Stimulated activated CD8-positive, alpha-beta memory T cell treated with anti-CD3 and anti-CD28 coated beads, Interleukin-15, amount 100 ng/mL, for 4 hours (primary cell): ENCODE results near the gene AGBL3.
"Not testable (repeated sequence)": the region's sequence is repeated elsewhere in the genome, so short reads cannot be mapped to it uniquely, and the experiment has no call there.

ENCODE experiments used
- DNase-seq, 2 donors: peaks; one replicate each; pipeline ENCODE4 v3.0.0-alpha.2; 2020; ENCODE audit warnings: low read depth in 2 of 2

The AGBL3 gene

GRCh38 chr7:134963036-134963435 lies 23.3 kb upstream of the AGBL3 start:
- DNase-seq, result no peak

DNA sequence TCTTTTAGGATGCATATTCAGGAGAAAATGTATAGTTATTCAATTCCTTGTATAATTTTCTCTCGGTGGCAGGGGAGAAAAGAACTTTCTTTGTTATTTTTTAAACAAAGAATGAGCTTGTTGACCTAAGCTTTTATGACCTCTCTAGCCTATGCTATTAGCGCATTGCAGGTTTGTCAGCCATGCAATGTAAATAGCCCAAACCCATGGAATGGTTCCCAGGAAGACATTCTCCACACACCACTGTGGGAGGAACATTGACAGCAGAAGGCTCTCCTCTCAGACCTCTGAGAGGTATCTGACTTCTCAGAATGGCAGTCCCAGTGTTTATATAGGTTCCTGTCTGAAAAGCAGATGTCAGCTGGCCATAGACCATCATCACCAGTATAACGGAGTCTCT lies 19.6 kb upstream of the AGBL3 start:
- DNase-seq, result no peak

DNA sequence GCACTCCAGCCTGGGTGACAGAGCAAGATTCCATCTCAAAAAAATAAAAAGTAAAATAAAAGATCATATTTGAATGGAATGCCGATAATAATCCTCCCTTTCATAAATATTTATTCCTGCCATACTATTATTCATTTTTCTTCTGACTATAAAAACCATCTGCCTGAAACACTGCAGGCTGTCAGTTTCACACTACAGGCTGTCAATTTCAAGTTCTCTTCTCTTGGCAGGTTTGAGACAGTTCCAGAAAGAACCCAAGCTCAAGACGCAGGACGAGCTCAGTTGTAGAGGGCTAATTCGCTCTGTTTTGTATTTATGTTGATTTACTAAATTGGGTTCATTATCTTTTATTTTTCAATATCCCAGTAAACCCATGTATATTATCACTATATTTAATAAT lies 18.2 kb upstream of the AGBL3 start:
- no peak for DNase-seq

DNA sequence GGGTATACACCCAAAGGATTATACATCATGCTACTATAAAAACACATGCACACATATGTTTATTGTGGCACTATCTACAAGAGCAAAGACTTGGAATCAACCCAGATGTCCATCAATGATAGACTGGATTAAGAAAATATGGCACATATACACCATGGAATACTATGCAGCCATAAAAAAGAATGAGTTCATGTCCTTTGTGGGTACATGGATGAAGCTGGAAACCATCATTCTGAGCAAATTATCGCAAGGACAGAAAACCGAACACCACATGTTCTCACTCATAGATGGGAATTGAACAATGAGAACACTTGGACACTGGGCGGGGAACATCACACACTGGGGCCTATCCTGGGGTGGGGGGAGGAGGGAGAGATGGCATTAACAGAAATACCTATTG lies 4.7 kb upstream of the AGBL3 start:
- not testable (repeated sequence) for DNase-seq

DNA sequence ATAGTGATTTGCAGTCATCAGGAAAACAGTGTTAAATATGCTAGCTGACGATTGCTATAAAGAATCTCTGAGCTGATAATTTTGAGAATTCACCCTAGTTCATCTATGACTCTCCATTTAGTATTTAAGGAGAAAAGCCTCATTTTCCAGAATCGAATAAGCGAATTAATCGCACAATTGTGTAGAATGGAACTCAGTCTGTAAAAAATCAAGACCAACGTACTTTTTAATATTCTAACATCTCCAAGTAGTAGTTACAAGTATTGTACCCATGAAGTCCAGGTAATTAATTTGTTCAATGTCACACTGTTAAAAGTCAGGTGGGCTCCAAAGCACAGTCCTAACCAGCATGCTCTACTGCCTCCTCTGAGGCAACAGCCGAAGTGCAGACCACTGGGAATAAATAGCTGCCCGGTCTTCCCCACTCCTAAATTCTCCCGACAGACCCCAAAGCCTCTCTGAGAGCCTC lies 380 bp upstream of the AGBL3 start:
- no peak for DNase-seq

DNA sequence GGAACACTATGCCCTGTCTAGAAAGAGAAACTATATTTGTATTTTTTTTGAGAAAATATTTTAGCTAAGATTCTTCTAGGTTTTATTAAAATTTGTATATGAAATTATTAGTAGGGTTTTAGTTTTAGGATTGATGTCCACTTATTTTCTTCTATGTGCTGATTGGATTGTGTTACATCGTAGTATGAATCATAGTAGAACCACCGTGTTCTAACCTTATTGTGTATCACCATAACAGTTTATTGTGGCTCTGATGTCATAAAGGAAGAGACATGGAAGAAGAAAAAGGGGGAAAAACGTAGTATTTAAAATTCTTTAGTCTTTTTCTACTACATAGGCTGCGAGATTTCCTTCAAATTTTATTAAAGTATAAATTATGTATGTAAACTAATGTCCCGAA lies 1.9 kb downstream of the AGBL3 start:
- DNase-seq, result no peak

DNA sequence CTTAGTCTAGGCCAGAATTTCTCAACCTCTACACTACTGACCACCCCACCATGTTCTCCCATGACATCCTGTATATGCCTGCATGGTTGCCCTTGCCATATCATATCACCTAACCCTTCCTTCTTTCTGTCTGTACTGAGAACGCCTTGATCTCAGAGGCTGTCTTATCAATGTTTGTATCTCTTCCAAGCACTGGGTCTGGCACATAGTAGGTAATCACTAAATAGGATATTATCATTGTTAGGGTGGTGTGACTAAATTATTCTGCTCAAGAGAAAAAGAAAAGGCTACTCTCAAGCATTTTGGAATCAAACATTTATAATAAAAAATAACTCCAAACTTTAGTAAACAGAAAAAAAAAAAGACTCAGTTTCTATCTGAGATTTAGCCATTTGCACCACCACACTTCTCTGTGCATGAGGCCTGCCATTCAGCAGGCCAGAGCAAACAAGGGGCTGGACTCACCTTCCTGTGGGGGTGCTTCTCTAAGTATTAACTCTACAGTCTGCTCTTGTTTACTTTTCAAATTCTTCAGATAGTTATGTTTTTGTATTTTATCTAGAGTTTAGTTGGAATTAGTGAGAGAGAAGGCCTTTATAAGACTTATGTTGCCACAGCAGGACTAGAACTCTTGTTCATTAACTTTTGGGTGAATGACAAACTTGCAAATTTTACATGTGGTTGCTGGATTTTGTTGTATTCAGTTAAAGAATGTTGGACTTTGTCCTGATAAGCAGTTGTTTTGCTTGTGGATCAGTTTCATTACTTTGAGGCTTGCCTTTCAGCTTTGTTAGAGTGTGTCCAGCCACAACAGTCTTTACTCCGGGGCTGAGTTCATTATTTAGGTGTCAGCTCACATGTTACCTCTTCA lies 5.4 kb downstream of the AGBL3 start:
- no peak for DNase-seq

DNA sequence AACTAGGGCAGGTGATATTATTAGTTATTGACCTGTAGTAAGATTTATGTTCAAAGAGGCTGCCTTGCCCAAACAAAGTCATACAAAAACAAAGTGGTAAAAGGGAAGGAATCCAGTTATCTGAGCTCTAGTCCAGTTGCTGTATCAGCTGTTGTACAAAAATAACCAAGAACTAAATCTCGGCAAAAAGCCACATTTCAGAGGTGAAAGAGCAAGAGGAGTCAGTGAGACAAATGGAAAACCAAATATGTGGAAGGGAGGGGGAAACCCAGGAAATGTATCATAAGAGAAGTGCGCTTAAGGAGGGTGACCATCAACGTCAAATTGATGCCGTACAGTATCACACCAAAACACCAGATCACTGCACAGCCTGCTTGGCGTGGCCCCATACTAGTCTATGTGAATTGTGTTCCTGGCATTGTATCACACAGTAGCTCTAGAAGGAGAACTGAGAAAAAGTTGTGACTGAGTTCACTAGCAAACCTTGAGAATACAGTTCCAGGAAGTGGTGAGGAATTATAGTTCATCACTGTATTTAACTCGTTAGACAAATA lies 6.4 kb downstream of the AGBL3 start:
- DNase-seq, result no peak

GRCh38 chr7:134993877-134994456 lies 7.7 kb downstream of the AGBL3 start:
- no peak for DNase-seq

DNA sequence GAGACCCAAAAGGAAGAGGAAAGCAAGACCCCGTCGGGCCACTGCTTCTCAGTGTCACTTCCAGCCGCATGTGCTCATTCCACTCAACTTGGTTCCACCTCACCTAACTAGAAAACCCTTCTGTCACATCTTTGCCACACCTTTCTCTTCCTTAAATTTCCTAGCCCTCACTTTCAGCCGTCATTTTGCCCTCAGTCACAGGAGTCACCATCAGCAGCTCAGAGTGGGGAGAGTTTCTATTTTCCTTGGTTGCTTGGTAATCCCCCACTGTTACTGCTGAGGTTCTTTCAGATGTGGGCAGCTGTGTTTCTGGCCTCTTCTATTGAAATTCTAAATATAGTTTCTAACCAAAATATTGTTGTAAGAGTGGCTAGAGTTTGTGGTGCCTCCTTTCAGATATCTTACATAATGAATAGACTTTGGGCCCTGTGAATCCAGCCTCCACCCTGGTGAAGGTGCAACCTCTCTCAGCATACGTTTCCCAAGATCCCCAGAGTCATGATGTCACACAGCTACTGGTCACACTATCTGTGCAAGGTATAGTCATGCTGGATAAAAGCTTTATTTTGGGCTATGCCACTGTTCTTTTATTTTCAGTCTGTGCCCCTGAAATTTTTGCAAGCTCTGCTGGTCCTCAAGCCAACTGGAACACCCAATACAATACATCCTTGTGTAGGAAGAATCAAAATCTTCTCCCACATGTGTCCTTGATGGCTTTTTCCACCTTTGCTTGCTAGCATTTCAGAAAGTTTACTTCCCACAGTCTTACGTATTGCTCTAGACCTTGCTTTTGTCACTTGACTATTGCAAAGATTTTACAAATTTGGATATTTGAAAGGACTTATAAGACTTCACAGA lies 9.2 kb downstream of the AGBL3 start:
- no peak for DNase-seq

DNA sequence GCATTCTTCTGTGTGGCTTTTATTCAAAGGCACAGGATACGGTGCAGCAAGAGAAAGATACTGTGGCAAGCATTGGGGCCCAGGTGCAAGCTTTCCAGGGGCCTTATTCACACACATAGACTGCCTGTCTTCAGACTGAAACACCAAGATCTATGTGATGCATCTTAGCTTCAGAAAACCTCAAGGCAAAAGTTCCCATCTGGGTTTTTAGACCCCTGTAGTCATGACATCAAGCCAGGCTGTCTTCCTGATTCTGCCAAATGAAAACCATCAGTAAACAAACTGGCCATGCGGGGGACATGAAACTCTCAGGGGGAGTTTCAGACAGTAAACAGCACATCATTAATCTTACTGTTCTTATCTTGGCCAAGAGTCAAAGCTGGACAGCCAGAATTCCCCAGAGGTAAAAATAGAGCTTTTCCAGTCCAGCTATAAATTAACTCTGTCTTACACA lies 9.8 kb downstream of the AGBL3 start:
- no peak for DNase-seq

- DNase-seq, result no peak
Measured at GRCh38 chr7:134997214-134997885, 11.0 kb downstream of the AGBL3 start.

GRCh38 chr7:134999136-134999535 lies 12.8 kb downstream of the AGBL3 start:
- no peak for DNase-seq

DNA sequence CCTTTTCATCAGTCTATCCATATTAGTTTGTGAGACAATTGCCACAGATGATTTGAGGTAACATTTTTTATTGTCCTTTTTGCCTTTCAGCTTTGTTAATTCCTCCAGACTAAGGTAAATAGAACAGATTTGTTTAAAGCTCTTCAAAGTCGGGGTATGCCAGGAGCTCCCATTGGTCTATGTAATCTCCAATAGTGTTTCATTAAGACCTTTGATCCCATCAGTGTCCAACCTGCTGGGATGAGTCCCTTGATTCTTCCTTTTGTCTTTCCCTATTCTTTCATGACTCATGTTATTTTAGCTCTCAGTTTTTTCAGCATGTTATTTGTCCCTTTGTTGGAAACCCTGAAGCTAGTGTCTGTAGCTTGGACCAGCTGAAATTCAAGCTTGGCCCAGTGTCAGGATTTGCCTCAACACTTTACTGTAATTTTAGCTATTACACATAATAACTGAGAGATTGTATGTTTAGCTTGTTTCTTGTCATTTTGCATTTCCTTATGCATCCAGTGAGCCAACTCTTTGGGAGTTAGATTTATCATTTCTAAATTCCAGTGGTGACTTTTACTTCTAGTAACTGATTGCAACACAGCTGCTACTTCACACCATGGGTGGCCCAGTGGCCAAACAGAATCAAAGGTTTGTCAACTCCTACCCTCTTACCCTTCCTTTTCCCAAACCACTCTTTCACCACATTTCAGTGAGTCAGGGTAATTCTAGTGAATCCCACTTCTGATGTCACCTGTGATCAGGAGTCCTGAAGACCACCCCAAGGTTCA lies 15.3 kb downstream of the AGBL3 start:
- DNase-seq, result no peak

DNA sequence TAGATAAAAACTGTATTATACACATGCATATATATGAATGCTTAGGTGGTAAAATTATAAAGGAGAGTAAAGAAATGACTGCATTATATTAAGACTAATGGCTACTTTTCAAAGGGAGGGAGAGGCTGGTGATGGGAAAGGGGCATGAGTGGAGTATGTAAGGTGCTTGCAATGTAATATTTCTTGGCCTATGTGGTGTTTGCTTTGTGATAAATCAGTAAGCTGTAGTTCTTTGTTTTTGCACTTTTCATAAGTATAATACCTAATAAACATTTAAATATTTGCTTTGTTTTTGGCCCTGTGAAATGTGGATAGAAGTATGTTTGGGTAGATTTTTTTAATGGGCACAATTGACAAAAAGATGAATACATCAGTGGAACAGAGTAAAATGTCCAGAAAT lies 25.9 kb downstream of the AGBL3 start:
- DNase-seq, result no peak

DNA sequence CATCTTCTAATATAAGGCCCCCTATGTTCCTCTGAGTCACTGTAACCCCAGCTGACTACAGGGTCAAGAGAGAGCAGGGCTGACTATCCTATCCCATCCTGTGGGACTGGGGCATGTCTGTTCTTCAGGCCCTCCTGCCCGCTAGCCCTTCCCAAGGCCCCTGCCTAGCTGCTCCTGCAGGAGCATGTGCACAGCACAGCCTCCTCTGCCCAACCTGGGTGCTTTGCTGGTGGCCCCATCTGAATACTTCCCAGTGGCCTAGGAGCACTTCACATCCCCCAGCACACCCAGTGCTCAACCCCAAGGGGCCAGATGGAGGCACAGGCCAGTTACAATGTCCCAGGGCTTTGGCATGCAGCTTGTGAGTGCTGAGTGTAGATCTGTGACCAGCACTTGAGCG lies 37.3 kb downstream of the AGBL3 start:
- no peak for DNase-seq

DNA sequence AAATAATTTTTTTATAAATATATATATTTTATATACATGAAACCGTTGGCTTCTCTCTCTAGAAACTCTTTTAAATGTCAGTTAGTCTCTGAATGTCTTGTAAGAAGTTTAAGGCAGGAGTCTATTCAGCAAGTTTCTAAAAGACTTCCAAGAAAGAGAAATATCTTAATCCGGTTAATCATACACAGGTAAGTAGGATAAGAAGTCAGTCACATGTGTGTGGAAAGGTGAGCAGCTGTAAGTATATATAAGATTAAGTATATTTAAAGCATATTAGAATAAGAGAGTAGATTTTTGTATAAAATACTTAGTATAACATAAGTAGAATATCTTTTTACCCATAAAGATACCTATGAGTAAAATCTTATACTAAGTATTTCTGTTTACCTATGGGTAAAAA lies 48.9 kb downstream of the AGBL3 start:
- DNase-seq, result no peak

DNA sequence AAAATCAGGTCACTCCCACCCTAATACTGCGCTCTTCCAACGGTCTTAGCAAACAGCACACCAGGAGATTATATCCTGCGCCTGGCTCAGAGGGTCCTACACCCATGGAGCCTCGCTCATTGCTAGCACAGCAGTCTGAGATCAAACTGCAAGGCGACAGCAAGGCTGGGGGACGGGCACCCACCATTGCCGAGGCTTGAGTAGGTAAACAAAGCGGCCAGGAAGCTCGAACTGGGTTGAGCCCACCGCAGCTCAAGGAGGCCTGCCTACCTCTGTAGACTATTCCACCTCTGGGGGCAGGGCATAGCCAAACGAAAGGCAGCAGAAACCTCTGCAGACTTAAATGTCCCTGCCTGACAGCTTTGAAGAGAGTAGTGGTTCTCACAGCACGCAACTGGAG lies 80.7 kb downstream of the AGBL3 start:
- DNase-seq, result not testable (repeated sequence)

GRCh38 chr7:135074096-135074495 lies 87.8 kb downstream of the AGBL3 start:
- DNase-seq, result no peak

DNA sequence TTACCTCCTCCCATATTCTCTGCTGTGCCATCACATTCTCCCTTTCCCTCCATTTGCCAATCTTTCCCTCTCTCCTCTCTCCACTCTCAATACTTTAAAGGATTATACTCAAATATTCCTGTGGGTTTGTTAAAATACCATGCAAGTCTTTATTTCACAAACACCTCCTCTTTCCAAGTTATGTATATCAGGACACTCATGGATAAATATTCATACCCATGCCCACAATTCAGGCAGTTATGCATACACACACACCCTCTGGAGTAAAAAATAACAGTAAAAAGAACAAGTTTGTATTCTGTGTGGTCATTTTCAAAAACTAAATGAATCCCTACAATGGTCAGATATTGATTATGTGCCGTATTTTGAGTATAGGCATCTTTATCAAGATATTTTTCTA lies 88.2 kb downstream of the AGBL3 start:
- DNase-seq, result no peak

GRCh38 chr7:135075716-135076115 lies 89.4 kb downstream of the AGBL3 start:
- DNase-seq, result no peak
